ENCODE data around the gene ATP8A2. TPM values are rescaled to one million over a fixed set of nuclear protein-coding genes. Genes with fewer than 3 reads are reported as not detected.

The ATP8A2 gene
- total and polyA plus RNA-seq, 10 of the 15 experiments (the other 5 are each of a cell fraction or from before 2014, with no cell fraction given) = 0.01 to 0.04 (median 0.04) TPM; not detected in 7

GRCh38 chr13:26026211-26026610 is 654.4 kb downstream of the ATP8A2 start:
- no peaks in the 10 kb centered on the region for H3K4me1 ChIP-seq (ENCODE audit: control insufficient read depth, insufficient read depth, low read length)
- no TSS peak for BruUV-seq (replicated peaks)
- H3K4me2 ChIP-seq (ENCODE audit: control insufficient read depth, insufficient read depth) = no peak overlapping the region
- H2AFZ ChIP-seq (ENCODE audit: control insufficient read depth, low read depth, low read length) = no peak overlapping the region
- TF ChIP-seq, protein P1, sequence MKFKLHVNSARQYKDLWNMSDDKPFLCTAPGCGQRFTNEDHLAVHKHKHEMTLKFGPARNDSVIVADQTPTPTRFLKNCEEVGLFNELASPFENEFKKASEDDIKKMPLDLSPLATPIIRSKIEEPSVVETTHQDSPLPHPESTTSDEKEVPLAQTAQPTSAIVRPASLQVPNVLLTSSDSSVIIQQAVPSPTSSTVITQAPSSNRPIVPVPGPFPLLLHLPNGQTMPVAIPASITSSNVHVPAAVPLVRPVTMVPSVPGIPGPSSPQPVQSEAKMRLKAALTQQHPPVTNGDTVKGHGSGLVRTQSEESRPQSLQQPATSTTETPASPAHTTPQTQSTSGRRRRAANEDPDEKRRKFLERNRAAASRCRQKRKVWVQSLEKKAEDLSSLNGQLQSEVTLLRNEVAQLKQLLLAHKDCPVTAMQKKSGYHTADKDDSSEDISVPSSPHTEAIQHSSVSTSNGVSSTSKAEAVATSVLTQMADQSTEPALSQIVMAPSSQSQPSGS (IDR thresholded peaks at IDR 0.05; ENCODE audit: low read length) = no peak
- no peak for TF ChIP-seq SMC3 (IDR thresholded peaks at IDR 0.05; ENCODE audit: borderline replicate concordance, low read length)
- no peak for TF ChIP-seq NRF1 (conservative IDR thresholded peaks at IDR 0.05; ENCODE audit: low read depth, low read length)
- no peak for TF ChIP-seq NBN (IDR thresholded peaks at IDR 0.05)
- no peak for TF ChIP-seq ASH2L (IDR thresholded peaks at IDR 0.05; ENCODE audit: borderline replicate concordance, low read depth)
- TF ChIP-seq TBL1XR1 (IDR thresholded peaks at IDR 0.05; ENCODE audit: low read depth, low read length) = no peak
- TF ChIP-seq ZBED1 (IDR thresholded peaks at IDR 0.05; ENCODE audit: borderline replicate concordance) = no peak
- no peak for TF ChIP-seq WRNIP1 (IDR thresholded peaks at IDR 0.05; ENCODE audit: borderline replicate concordance, low read depth, low read length)
- no peak for TF ChIP-seq NFIC (IDR thresholded peaks at IDR 0.05; ENCODE audit: low read depth, low read length)
- no peak for TF ChIP-seq LARP7 (IDR thresholded peaks at IDR 0.05)
- TF ChIP-seq SP1 (IDR thresholded peaks at IDR 0.05; ENCODE audit: low read depth, low read length) = no peak
- no peak for TF ChIP-seq IRF3 (IDR thresholded peaks at IDR 0.05)
- TF ChIP-seq CEBPB (IDR thresholded peaks at IDR 0.05; ENCODE audit: borderline replicate concordance in 1 of 2, low read depth in 2 of 2, low read length in 2 of 2) = no peak
- TF ChIP-seq NR2F1 (conservative IDR thresholded peaks at IDR 0.05) = no peak
- no peak for TF ChIP-seq IKZF2 (IDR thresholded peaks at IDR 0.05)
- TF ChIP-seq, protein P2, sequence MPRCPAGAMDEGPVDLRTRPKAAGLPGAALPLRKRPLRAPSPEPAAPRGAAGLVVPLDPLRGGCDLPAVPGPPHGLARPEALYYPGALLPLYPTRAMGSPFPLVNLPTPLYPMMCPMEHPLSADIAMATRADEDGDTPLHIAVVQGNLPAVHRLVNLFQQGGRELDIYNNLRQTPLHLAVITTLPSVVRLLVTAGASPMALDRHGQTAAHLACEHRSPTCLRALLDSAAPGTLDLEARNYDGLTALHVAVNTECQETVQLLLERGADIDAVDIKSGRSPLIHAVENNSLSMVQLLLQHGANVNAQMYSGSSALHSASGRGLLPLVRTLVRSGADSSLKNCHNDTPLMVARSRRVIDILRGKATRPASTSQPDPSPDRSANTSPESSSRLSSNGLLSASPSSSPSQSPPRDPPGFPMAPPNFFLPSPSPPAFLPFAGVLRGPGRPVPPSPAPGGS (IDR thresholded peaks at IDR 0.05; ENCODE audit: borderline replicate concordance, insufficient read depth, low read depth, low read length, poor library complexity, severe bottlenecking) = no peak
- no peak for TF ChIP-seq ZBTB40 (IDR thresholded peaks at IDR 0.05; ENCODE audit: borderline replicate concordance)
- DNase-seq (ENCODE audit: low read depth, low spot score) = no peak
- ATAC-seq = no peak
- H3K36me3 ChIP-seq (ENCODE audit: control insufficient read depth in 2 of 2, insufficient read depth in 2 of 2, low read length in 1 of 2) = no peaks in the 10 kb centered on the region
- no peaks in the 10 kb centered on the region; a peak in 1 of 4 replicates for H3K27me3 ChIP-seq (replicated peaks in 1 of 2; ENCODE audit: control insufficient read depth in 2 of 2, insufficient read depth in 2 of 2, low read length in 1 of 2)
- H3K27ac ChIP-seq (ENCODE audit: control insufficient read depth, insufficient read depth) = no peak overlapping the region
- no peaks in the 10 kb centered on the region for H4K20me1 ChIP-seq (ENCODE audit: control insufficient read depth, insufficient read depth)
- SMC1A ChIA-PET (ENCODE audit: uncharacterized antibody, unreplicated experiment) = no interaction called here
- RAD21 ChIA-PET (ENCODE audit: unreplicated experiment) = no interaction called here
- H3K79me2 ChIP-seq (ENCODE audit: control insufficient read depth, insufficient read depth, low read length) = no peaks in the 10 kb centered on the region
- POLR2A ChIA-PET = no interaction called here
- intact Hi-C loops (cut with micrococcal nuclease; ENCODE audit: unreplicated experiment) = no loop called here
- H3K9me3 ChIP-seq (replicated peaks; ENCODE audit: control insufficient read depth, insufficient read depth, low read length) = peaks cover 3% of the 10 kb centered on the region; the same call in 1 of the 3 replicates
- no peak for FAIRE-seq
- 0% methylated on average over 4 of the region's 4 CpGs for WGBS (ENCODE audit: insufficient coverage, insufficient replicate concordance, low lambda C conversion rate, missing lambda C conversion rate)
- H3K9ac ChIP-seq (ENCODE audit: control insufficient read depth, insufficient read depth, low read length) = no peak overlapping the region
- no peak overlapping the region for H3K4me3 ChIP-seq
- CTCF ChIA-PET = no interaction called here
- in situ Hi-C loops (cut with MboI) = no loop called here

Data from GM12878 (cell line).